SK-N-SH (cell line): ENCODE data around the gene LDB1. TPM values are rescaled to one million over a fixed set of nuclear protein-coding genes. Genes with fewer than 3 reads are reported as not detected.
A peak's percentile ranks its signal among the peaks of the same experiment; 100 is the strongest.

ENCODE experiments used
- CTCF ChIA-PET: fragments of 300-600, 350-600 bp; formaldehyde crosslinking; extraction: SDS; loops from one replicate; lab custom pipeline; 2021; lab: Yijun Ruan, JAX
- POLR2A ChIA-PET: fragments of 350-600 bp; sonication (Branson Sonifier 250); formaldehyde crosslinking; extraction: SDS; loops from one replicate; lab custom pipeline; 2020; ENCODE audit warnings: antibody characterized with exemption, inconsistent platforms; lab: Yijun Ruan, JAX
- DNase-seq: peaks from one replicate; pipeline ENCODE4 v3.0.0; 2012
- H2AFZ ChIP-seq: fragments of 200-600 bp; sonication (generic); 2 replicates; pipeline ENCODE4 v1.8.1; 2016; ENCODE audit warnings: antibody characterized with exemption, mild to moderate bottlenecking, low read depth
- H3F3A ChIP-seq: fragments of 200-600 bp; sonication (generic); replicated peaks from 2 replicates; pipeline ENCODE3; 2016; ENCODE audit warnings: antibody characterized with exemption, mild to moderate bottlenecking; ENCODE audit not compliant: insufficient read depth
- H3K27ac ChIP-seq, 2 experiments: fragments of 200-500 bp in 1 of 2; fragments of 200-600 bp in 1 of 2; sonication (Bioruptor generic) in 1 of 2; sonication (generic), shearing (Covaris generic) in 1 of 2; 2 replicates each; pipeline versions ENCODE4 v1.5.1 to v1.6.1; 2014 to 2016; ENCODE audit warnings: low read depth in 2 of 2, inconsistent platforms in 1 of 2, low read length in 1 of 2, mild to moderate bottlenecking in 1 of 2, mixed read lengths in 1 of 2
- H3K27me3 ChIP-seq: fragments of 200-600 bp; sonication (generic), shearing (Covaris generic); 2 replicates; pipeline ENCODE4 v1.6.1; 2016; ENCODE audit warnings: mixed run types; ENCODE audit not compliant: insufficient read depth
- H3K36me3 ChIP-seq, 2 experiments: fragments of 200-500 bp in 1 of 2; fragments of 200-600 bp in 1 of 2; sonication (Bioruptor generic) in 1 of 2; sonication (generic) in 1 of 2; replicated peaks in 1 of 2; 2 replicates each; pipeline versions ENCODE3 to v1.5.1; 2014 to 2016; ENCODE audit warnings: low read length in 1 of 2, mild to moderate bottlenecking in 1 of 2; ENCODE audit not compliant: insufficient read depth in 2 of 2, control insufficient read depth in 1 of 2
- H3K4me1 ChIP-seq, 2 experiments: fragments of 200-500 bp in 1 of 2; fragments of 200-600 bp in 1 of 2; sonication (Bioruptor generic) in 1 of 2; sonication (generic), shearing (Covaris generic) in 1 of 2; 2 replicates each; pipeline versions ENCODE4 v1.5.1 to v1.6.1; 2014 to 2016; ENCODE audit warnings: low read depth in 1 of 2, low read length in 1 of 2, mixed run types in 1 of 2; ENCODE audit not compliant: insufficient read depth in 2 of 2, control insufficient read depth in 1 of 2
- H3K4me2 ChIP-seq: fragments of 200-600 bp; sonication (generic), shearing (Covaris generic); 2 replicates; pipeline ENCODE4 v1.6.1; 2017; ENCODE audit warnings: mixed run types
- H3K4me3 ChIP-seq, 2 experiments: fragments of 200-500 bp in 1 of 2; fragments of 200-600 bp in 1 of 2; sonication (Bioruptor generic) in 1 of 2; sonication (generic), shearing (Covaris generic) in 1 of 2; 2 replicates each; pipeline versions ENCODE4 v1.5.1 to v1.8.1; 2014 to 2016; ENCODE audit warnings: low read depth in 2 of 2, inconsistent platforms in 1 of 2, low read length in 1 of 2, mild to moderate bottlenecking in 1 of 2, mixed read lengths in 1 of 2, moderate library complexity in 1 of 2
- H3K79me2 ChIP-seq: fragments of 200-600 bp; sonication (generic); 2 replicates; pipeline ENCODE4 v1.8.1; 2017; ENCODE audit warnings: mild to moderate bottlenecking; ENCODE audit not compliant: insufficient read depth
- H3K9ac ChIP-seq: fragments of 200-600 bp; sonication (generic); 2 replicates; pipeline ENCODE4 v1.6.1; 2017; ENCODE audit warnings: mixed run types
- H3K9me2 ChIP-seq: fragments of 200-600 bp; sonication (generic); 2 replicates; pipeline ENCODE4 v1.6.1; 2017; ENCODE audit warnings: mixed run types
- H3K9me3 ChIP-seq: fragments of 200-600 bp; sonication (generic); 2 replicates; pipeline ENCODE4 v1.6.1; 2017; ENCODE audit warnings: mixed run types, mild to moderate bottlenecking, moderate library complexity
- H4K20me1 ChIP-seq: fragments of 200-600 bp; sonication (generic); 2 replicates; pipeline ENCODE4 v1.6.1; 2017; ENCODE audit warnings: mild to moderate bottlenecking, mixed run types; ENCODE audit not compliant: insufficient read depth
- ELF1 ChIP-seq: IDR thresholded peaks from 2 replicates; pipeline ENCODE4 v1.4.0; 2012
- EZH2phosphoT487 ChIP-seq: fragments of 200-600 bp; sonication (generic); IDR thresholded peaks from 2 replicates; pipeline ENCODE4 v1.6.1; 2017; ENCODE audit warnings: low read depth, mixed run types, mild to moderate bottlenecking, antibody characterized with exemption, moderate library complexity, borderline replicate concordance
- FOXM1 ChIP-seq: IDR thresholded peaks from 2 replicates; pipeline ENCODE4 v1.4.0; 2012; ENCODE audit warnings: low read depth, mild to moderate bottlenecking
- GABPA ChIP-seq: IDR thresholded peaks from 2 replicates; pipeline ENCODE4 v1.4.0; 2012; ENCODE audit warnings: low read depth, mild to moderate bottlenecking
- GATA2 ChIP-seq: sonication (generic); formaldehyde crosslinking; IDR thresholded peaks from 2 replicates; pipeline ENCODE4 v1.5.0; 2020; ENCODE audit warnings: mild to moderate bottlenecking, missing genetic modification reagents
- JUND ChIP-seq: IDR thresholded peaks from 2 replicates; pipeline ENCODE4 v1.4.0; 2012
- SIN3A ChIP-seq: IDR thresholded peaks from 2 replicates; pipeline ENCODE4 v1.6.1; 2012; ENCODE audit warnings: low read depth, mild to moderate bottlenecking, low read length, moderate library complexity, borderline replicate concordance
- TCF12 ChIP-seq: IDR thresholded peaks from 2 replicates; pipeline ENCODE4 v1.4.0; 2012
- WGBS: methylation state at CpG from one replicate; pipeline ENCODE4 v1.1.6; 2017; ENCODE audit warnings: low lambda C conversion rate; 5-methylcytosine and 5-hydroxymethylcytosine counted together
- polyA plus RNA-seq, 3 experiments: library from polyadenylated mRNA; depleted of rRNA; stranded (reverse); fragments of >200 nt; gene quantifications; 2 replicates each; pipeline ENCODE4 v1.2.3, GENCODE V29; 2012
- TF ChIP-seq, protein P1 (sequence below): fragments of 200-600 bp; sonication (generic); IDR thresholded peaks from 2 replicates; pipeline ENCODE4 v1.6.1; 2017; ENCODE audit warnings: antibody characterized with exemption, mild to moderate bottlenecking, moderate library complexity
- TF ChIP-seq, protein P2 (sequence below): IDR thresholded peaks from 2 replicates; pipeline ENCODE4; 2012

LDB1 gene
- polyA plus RNA-seq, 1 of the 3 experiments (the other 2 are of a cell fraction): 85.9 TPM

GRCh38 chr10:102068216-102068615 lies 52.0 kb downstream of the LDB1 start (continued):
- TF ChIP-seq, protein P1, sequence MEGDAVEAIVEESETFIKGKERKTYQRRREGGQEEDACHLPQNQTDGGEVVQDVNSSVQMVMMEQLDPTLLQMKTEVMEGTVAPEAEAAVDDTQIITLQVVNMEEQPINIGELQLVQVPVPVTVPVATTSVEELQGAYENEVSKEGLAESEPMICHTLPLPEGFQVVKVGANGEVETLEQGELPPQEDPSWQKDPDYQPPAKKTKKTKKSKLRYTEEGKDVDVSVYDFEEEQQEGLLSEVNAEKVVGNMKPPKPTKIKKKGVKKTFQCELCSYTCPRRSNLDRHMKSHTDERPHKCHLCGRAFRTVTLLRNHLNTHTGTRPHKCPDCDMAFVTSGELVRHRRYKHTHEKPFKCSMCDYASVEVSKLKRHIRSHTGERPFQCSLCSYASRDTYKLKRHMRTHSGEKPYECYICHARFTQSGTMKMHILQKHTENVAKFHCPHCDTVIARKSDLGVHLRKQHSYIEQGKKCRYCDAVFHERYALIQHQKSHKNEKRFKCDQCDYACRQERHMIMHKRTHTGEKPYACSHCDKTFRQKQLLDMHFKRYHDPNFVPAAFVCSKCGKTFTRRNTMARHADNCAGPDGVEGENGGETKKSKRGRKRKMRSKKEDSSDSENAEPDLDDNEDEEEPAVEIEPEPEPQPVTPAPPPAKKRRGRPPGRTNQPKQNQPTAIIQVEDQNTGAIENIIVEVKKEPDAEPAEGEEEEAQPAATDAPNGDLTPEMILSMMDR: no peak
- TF ChIP-seq TCF12 (no peak), FOXM1 (no peak), JUND (no peak), EZH2phosphoT487 (no peak), SIN3A (no peak), GATA2 (CRISPR knock-in tag) (no peak), ELF1 (no peak)

- Histone ChIP-seq H3K4me3 (no peak overlapping the region), H4K20me1 (peaks cover 19% of the 10 kb centered on the region), H3K9ac (no peak overlapping the region), H3K27me3 (no peaks in the 10 kb centered on the region), H3K4me1 (peaks cover 8 to 12% of the 10 kb centered on the region in 2 experiments; a peak in 3 of 4 replicates), H3K27ac (no peak overlapping the region), H3K9me3 (no peaks in the 10 kb centered on the region), H3K36me3 (peaks cover 4 to 23% of the 10 kb centered on the region in 2 experiments), H3K79me2 (peaks cover 40% of the 10 kb centered on the region), H2AFZ (no peak overlapping the region), H3F3A (peaks cover 13% of the 10 kb centered on the region), H3K4me2 (peak overlapping the region; percentile 98; the same call in 1 of the 2 replicates), H3K9me2 (no peaks in the 10 kb centered on the region)
- POLR2A ChIA-PET: interaction anchor here (1.2 kb wide), 1 partner anchor 249 kb away, joined by 4 read pairs; the partner anchor contains the start of gene OGA
- 88% methylated on average over 10 of the region's 18 CpGs for whole genome bisulfite sequencing
- no peak for DNase-seq
- TF ChIP-seq, protein P2, sequence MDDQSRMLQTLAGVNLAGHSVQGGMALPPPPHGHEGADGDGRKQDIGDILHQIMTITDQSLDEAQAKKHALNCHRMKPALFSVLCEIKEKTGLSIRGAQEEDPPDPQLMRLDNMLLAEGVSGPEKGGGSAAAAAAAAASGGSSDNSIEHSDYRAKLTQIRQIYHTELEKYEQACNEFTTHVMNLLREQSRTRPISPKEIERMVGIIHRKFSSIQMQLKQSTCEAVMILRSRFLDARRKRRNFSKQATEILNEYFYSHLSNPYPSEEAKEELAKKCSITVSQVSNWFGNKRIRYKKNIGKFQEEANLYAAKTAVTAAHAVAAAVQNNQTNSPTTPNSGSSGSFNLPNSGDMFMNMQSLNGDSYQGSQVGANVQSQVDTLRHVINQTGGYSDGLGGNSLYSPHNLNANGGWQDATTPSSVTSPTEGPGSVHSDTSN: no peak
- no peak for TF ChIP-seq FOXM1
- no peak for TF ChIP-seq GABPA
- CTCF ChIA-PET: interaction anchor here (0.8 to 5.4 kb wide), 7 partner anchors 8 to 853 kb away, joined by 3 to 25 read pairs (median 4); no protein-coding TSS in a partner anchor
These were observed 52.9 kb downstream of the LDB1 start for GRCh38 chr10:102067091-102067916.
